HepG2 (cell line): ENCODE data around the gene TREML4. TPM values are rescaled to one million over a fixed set of nuclear protein-coding genes. Genes with fewer than 3 reads are reported as not detected.

Source experiments
- ATAC-seq: fragments of 200-7000 bp; cut with Tn5 transposase; 3 replicates; pipeline ENCODE4 v1.9.1; 2020; ENCODE audit warnings: mild to moderate bottlenecking, moderate library complexity
- BruUV-seq: library from RNA; stranded (reverse); fragments of 400-500 nt; replicated peaks from 2 replicates; lab custom pipeline; 2021; lab: Mats Ljungman, UMichigan
- CTCF ChIA-PET: fragments of 300-600 bp; formaldehyde crosslinking; extraction: SDS; loops from one replicate; lab custom pipeline; 2021; ENCODE audit warnings: low total read pairs, inconsistent platforms, low intra/inter-chr PET ratio; lab: Yijun Ruan, JAX
- POLR2A ChIA-PET: fragments of 350-600 bp; sonication (Branson Sonifier 250); formaldehyde crosslinking; loops from one replicate; lab custom pipeline; 2020; ENCODE audit warnings: antibody characterized with exemption, inconsistent platforms; lab: Yijun Ruan, JAX
- DNase-seq: peaks from one replicate; pipeline ENCODE4 v3.0.0-alpha.2; 2015; ENCODE audit warnings: low spot score
- FAIRE-seq: peaks from 3 replicates; lab custom pipeline; 2011; peaks lifted over from hg19 to GRCh38; lab: Jason Lieb, UNC
- H2AFZ ChIP-seq: one replicate; pipeline ENCODE4 v1.6.1; 2011; ENCODE audit warnings: low read length, inconsistent platforms
- H3K27ac ChIP-seq: fragments of 300-600 bp; 3 replicates; pipeline ENCODE4 v1.8.0; 2011; ENCODE audit warnings: mixed run types, mild to moderate bottlenecking, mixed read lengths, low read length, inconsistent platforms; ENCODE audit not compliant: insufficient read depth; ENCODE audit errors: extremely low read length
- H3K27me3 ChIP-seq, 2 experiments: fragments of 200-600 bp in 1 of 2; 2 replicates in 1 of 2; 3 replicates in 1 of 2; pipeline versions ENCODE4 v1.6.0 to v1.8.0; 2011; ENCODE audit warnings: low read length in 2 of 2, mild to moderate bottlenecking in 2 of 2, moderate library complexity in 2 of 2, inconsistent platforms in 1 of 2; ENCODE audit not compliant: insufficient read depth in 2 of 2, control insufficient read depth in 1 of 2
- H3K36me3 ChIP-seq, 2 experiments: fragments of 200-600 bp in 1 of 2; replicated peaks in 1 of 2; 2 replicates in 1 of 2; 3 replicates in 1 of 2; pipeline versions ENCODE4 v1.5.1 to v1.8.0; 2011; ENCODE audit warnings: low read length in 2 of 2, inconsistent platforms in 1 of 2; ENCODE audit not compliant: insufficient read depth in 2 of 2, control insufficient read depth in 1 of 2
- H3K4me1 ChIP-seq: 2 replicates; pipeline ENCODE4 v1.5.1; 2012; ENCODE audit warnings: low read length, inconsistent platforms; ENCODE audit not compliant: insufficient read depth
- H3K4me2 ChIP-seq: 2 replicates; pipeline ENCODE4 v1.6.0; 2011; ENCODE audit warnings: low read depth, low read length, inconsistent platforms
- H3K4me3 ChIP-seq, 3 experiments: fragments of 200-600 bp in 1 of 3; sonication (generic), shearing (Covaris generic) in 1 of 3; replicated peaks in 1 of 3; 2 replicates each; pipeline ENCODE4 v1.5.1; 2011 to 2016; ENCODE audit warnings: low read length in 3 of 3, inconsistent platforms in 2 of 3, low read depth in 2 of 3, mild to moderate bottlenecking in 2 of 3, control low read depth in 1 of 3, mixed read lengths in 1 of 3; ENCODE audit not compliant: insufficient read depth in 1 of 3
- H3K79me2 ChIP-seq: one replicate; pipeline ENCODE4 v1.6.1; 2011; ENCODE audit warnings: low read length, inconsistent platforms; ENCODE audit not compliant: insufficient read depth
- H3K9ac ChIP-seq: 2 replicates; pipeline ENCODE4 v1.6.0; 2011; ENCODE audit warnings: mild to moderate bottlenecking, low read depth, low read length, inconsistent platforms; ENCODE audit not compliant: insufficient read depth
- H3K9me3 ChIP-seq: 2 replicates; pipeline ENCODE4 v1.5.1; 2012; ENCODE audit warnings: mild to moderate bottlenecking, low read length
- H4K20me1 ChIP-seq: 2 replicates; pipeline ENCODE4 v1.6.0; 2011; ENCODE audit warnings: inconsistent platforms, mild to moderate bottlenecking, low read length, moderate library complexity; ENCODE audit not compliant: insufficient read depth
- GABPB1 ChIP-seq: IDR thresholded peaks from 2 replicates; pipeline ENCODE4 v1.6.1; 2016; ENCODE audit warnings: mild to moderate bottlenecking, missing genetic modification reagents, moderate library complexity, missing compliant biosample characterization
- NR3C1 ChIP-seq: sonication (generic); formaldehyde crosslinking; IDR thresholded peaks from 2 replicates; pipeline ENCODE4 v1.4.0; 2020; ENCODE audit warnings: missing genetic modification reagents
- RBM22 ChIP-seq: fragments of 200-400 bp; formaldehyde crosslinking; optimal IDR thresholded peaks from 2 replicates; pipeline ENCODE3; 2017; ENCODE audit warnings: mild to moderate bottlenecking, low read length, moderate library complexity
- RCOR2 ChIP-seq: IDR thresholded peaks from 2 replicates; pipeline ENCODE4 v1.6.1; 2016; ENCODE audit warnings: missing biosample characterization, missing genetic modification reagents
- SP4 ChIP-seq: sonication (generic); formaldehyde crosslinking; IDR thresholded peaks from 2 replicates; pipeline ENCODE4 v1.8.1; 2023; ENCODE audit warnings: mild to moderate bottlenecking, missing genetic modification reagents
- ZFP62 ChIP-seq: sonication (generic); formaldehyde crosslinking; IDR thresholded peaks from 2 replicates; pipeline ENCODE4 v1.4.0; 2020; ENCODE audit warnings: missing genetic modification reagents
- ZNF367 ChIP-seq: sonication (generic); formaldehyde crosslinking; IDR thresholded peaks from 2 replicates; pipeline ENCODE4 v1.4.0; 2020; ENCODE audit warnings: missing genetic modification reagents, borderline replicate concordance
- WGBS: methylation state at CpG from one replicate; pipeline ENCODE4 v1.1.6; 2017; ENCODE audit warnings: low lambda C conversion rate; 5-methylcytosine and 5-hydroxymethylcytosine counted together
- in situ Hi-C: cut with HindIII; loops from 2 replicates; pipeline ENCODE4 v1.10.0; 2017; ENCODE audit warnings: low pct_unique_long_range_greater_than_20kb; ENCODE audit not compliant: extremely low pct_ligation_motif_present
- intact Hi-C: fragments of 100-400 bp; cut with micrococcal nuclease; formaldehyde crosslinking; loops from one replicate; pipeline ENCODE4 v1.10.0; 2022; ENCODE audit not compliant: unreplicated experiment
- polyA plus RNA-seq, 8 experiments: library from polyadenylated mRNA; depleted of rRNA in 3 of 8; stranded (reverse) in 7 of 8; unstranded in 1 of 8; fragments of >200 nt; fragmentation: Illumina TruSeq in 4 of 8; extraction: Trizol in 4 of 8; gene quantifications; 2 replicates each; pipeline versions ENCODE4 v1.2.1 to v1.2.3, GENCODE V29; 2011 to 2016; ENCODE audit warnings: low read depth in 4 of 8, missing spikeins in 1 of 8, mixed read lengths in 1 of 8; ENCODE audit not compliant: insufficient read depth in 1 of 8
- total RNA-seq, 5 experiments: library from RNA; depleted of rRNA; stranded (reverse); fragments of >200 nt; fragmentation: Illumina TruSeq; extraction: Trizol; gene quantifications; 2 replicates each; pipeline ENCODE4 v1.2.3, GENCODE V29; 2016; ENCODE audit warnings: low read depth in 1 of 5
- TF ChIP-seq, protein P1 (sequence below): sonication (generic); formaldehyde crosslinking; IDR thresholded peaks from 2 replicates; pipeline ENCODE4 v1.8.1; 2022; ENCODE audit warnings: mild to moderate bottlenecking, missing genetic modification reagents
- TF ChIP-seq, protein P2 (sequence below): sonication (generic); formaldehyde crosslinking; IDR thresholded peaks from 2 replicates; pipeline ENCODE4 v1.9.0; 2021; ENCODE audit warnings: missing genetic modification reagents, borderline replicate concordance

Gene TREML4
- total and polyA plus RNA-seq, 2 of the 13 experiments (the other 11 are each of a cell fraction or from before 2014, with no cell fraction given), result not detected

DNA sequence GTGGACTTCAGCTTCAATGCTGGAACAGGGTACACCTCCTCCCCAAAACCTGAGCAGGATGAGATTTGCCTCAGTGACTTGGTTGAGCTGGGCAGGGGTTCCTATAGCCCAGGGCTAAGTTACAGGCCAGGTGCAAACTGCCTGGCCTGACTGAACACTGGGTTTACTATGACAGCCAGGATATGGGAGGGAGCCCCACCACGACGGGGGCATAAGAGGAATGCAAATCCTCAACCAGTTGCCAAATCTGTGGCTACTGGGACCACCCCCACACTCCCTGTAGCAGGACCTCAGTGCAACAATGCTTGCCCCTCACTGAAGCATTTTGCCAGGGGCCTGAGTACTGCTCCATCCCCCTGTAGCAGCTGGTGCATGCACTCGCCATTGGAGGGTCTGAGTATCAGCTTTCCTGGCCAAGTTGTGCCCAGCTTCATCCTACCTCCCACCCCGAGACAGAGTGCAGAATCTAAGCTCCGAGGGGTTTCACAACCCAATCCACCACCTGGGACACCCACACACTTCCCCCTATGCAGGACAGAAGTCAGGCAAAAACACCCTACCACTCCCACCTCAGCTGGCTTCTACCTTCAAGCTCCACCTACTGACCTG is 27.6 kb downstream of the TREML4 start:
- WGBS, result 0% methylated on average over 5 of the region's 5 CpGs
- no peak for DNase-seq

More for the DNA sequence above, 27.6 kb downstream of the TREML4 start:
- no TSS peak for BruUV-seq
- no peak for TF ChIP-seq ZFP62
- no peak for TF ChIP-seq ZNF367 (CRISPR knock-in tag)
- TF ChIP-seq GABPB1, result no peak
- no peak for TF ChIP-seq SP4 (CRISPR knock-in tag)
- no peak for TF ChIP-seq RCOR2 (CRISPR knock-in tag)
- TF ChIP-seq NR3C1 (CRISPR knock-in tag), result no peak
- TF ChIP-seq, protein P1, sequence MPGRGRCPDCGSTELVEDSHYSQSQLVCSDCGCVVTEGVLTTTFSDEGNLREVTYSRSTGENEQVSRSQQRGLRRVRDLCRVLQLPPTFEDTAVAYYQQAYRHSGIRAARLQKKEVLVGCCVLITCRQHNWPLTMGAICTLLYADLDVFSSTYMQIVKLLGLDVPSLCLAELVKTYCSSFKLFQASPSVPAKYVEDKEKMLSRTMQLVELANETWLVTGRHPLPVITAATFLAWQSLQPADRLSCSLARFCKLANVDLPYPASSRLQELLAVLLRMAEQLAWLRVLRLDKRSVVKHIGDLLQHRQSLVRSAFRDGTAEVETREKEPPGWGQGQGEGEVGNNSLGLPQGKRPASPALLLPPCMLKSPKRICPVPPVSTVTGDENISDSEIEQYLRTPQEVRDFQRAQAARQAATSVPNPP (CRISPR knock-in tag), result no peak
- no peak for TF ChIP-seq RBM22
- TF ChIP-seq, protein P2, sequence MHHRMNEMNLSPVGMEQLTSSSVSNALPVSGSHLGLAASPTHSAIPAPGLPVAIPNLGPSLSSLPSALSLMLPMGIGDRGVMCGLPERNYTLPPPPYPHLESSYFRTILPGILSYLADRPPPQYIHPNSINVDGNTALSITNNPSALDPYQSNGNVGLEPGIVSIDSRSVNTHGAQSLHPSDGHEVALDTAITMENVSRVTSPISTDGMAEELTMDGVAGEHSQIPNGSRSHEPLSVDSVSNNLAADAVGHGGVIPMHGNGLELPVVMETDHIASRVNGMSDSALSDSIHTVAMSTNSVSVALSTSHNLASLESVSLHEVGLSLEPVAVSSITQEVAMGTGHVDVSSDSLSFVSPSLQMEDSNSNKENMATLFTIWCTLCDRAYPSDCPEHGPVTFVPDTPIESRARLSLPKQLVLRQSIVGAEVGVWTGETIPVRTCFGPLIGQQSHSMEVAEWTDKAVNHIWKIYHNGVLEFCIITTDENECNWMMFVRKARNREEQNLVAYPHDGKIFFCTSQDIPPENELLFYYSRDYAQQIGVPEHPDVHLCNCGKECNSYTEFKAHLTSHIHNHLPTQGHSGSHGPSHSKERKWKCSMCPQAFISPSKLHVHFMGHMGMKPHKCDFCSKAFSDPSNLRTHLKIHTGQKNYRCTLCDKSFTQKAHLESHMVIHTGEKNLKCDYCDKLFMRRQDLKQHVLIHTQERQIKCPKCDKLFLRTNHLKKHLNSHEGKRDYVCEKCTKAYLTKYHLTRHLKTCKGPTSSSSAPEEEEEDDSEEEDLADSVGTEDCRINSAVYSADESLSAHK (CRISPR knock-in tag), result no peak
- in situ Hi-C loops, result no loop called here
- FAIRE-seq, result no peak
- Histone ChIP-seq H3K9ac (no peak overlapping the region), H2AFZ (no peak overlapping the region), H3K4me2 (no peak overlapping the region), H3K4me1 (no peaks in the 10 kb centered on the region), H3K27ac (no peak overlapping the region), H3K36me3 (no peaks in the 10 kb centered on the region), H3K4me3 (no peak overlapping the region), H3K27me3 (no peaks in the 10 kb centered on the region), H4K20me1 (no peaks in the 10 kb centered on the region), H3K79me2 (no peaks in the 10 kb centered on the region), H3K9me3 (no peaks in the 10 kb centered on the region)
- ATAC-seq, result no peak
- ChIA-PET POLR2A (no interaction called here), CTCF (no interaction called here)
- intact Hi-C loops, result no loop called here
